Esophagus squamous epithelium (tissue), 5 donors: ENCODE measurements around the gene KRTAP9-4. TPM values are rescaled to one million over a fixed set of nuclear protein-coding genes. Genes with fewer than 3 reads are reported as not detected.

Experiments used
- DNase-seq: peaks from one replicate; lab custom pipeline; 2025; lab: John Stamatoyannopoulos, UW
- H3K27ac ChIP-seq, 4 donors: fragments of 200-600 bp; sonication (generic); one replicate each; pipeline ENCODE4 v1.5.1; 2016 to 2019; ENCODE audit warnings: mild to moderate bottlenecking in 1 of 4
- H3K27me3 ChIP-seq, 4 donors: fragments of 200-600 bp; sonication (generic); 1 replicate in 3 of 4; 2 replicates in 1 of 4; pipeline versions ENCODE4 v1.5.1 to v1.6.0; 2017 to 2021; ENCODE audit warnings: antibody characterized with exemption in 1 of 4
- H3K36me3 ChIP-seq, 3 donors: fragments of 200-600 bp; sonication (generic); one replicate each; pipeline ENCODE4 v1.5.1; 2016 to 2019
- H3K4me1 ChIP-seq, 3 donors: fragments of 200-600 bp; sonication (generic); one replicate each; pipeline ENCODE4 v1.5.1; 2017 to 2019
- H3K4me3 ChIP-seq, 4 donors: fragments of 200-600 bp; sonication (generic); 1 replicate in 3 of 4; 2 replicates in 1 of 4; pipeline ENCODE4 v1.5.1; 2016 to 2019; ENCODE audit warnings: mild to moderate bottlenecking in 2 of 4, moderate library complexity in 1 of 4
- H3K9me3 ChIP-seq, 3 donors: fragments of 200-600 bp; sonication (generic); one replicate each; pipeline ENCODE4 v1.5.1; 2016 to 2019
- POLR2A ChIP-seq, 4 donors: fragments of 450-650 bp; IDR thresholded peaks; one replicate each; pipeline ENCODE4 v1.6.1; 2017; ENCODE audit warnings: antibody characterized with exemption in 4 of 4, mild to moderate bottlenecking in 4 of 4, moderate library complexity in 3 of 4
- WGBS, 2 donors: methylation state at CpG; one replicate each; pipeline ENCODE4 v1.1.5; 2018; 5-methylcytosine and 5-hydroxymethylcytosine counted together
- intact Hi-C: fragments of 100-400 bp; cut with DNase I; formaldehyde crosslinking; loops from one replicate; pipeline ENCODE4 v1.15.0; 2022
- total RNA-seq, 4 donors: library from RNA; depleted of rRNA; stranded (reverse); fragments of >200 nt; gene quantifications; one replicate each; pipeline ENCODE4 v1.1.0, GENCODE V29; 2016
- TF ChIP-seq, protein P1 (sequence below), 6 experiments: fragments of 450-650 bp in 4 of 6; fragments of 200-600 bp in 2 of 6; sonication (generic) in 2 of 6; IDR thresholded peaks; one replicate each; pipeline ENCODE4 v1.5.1; 2016 to 2019; ENCODE audit warnings: antibody characterized with exemption in 6 of 6, mild to moderate bottlenecking in 4 of 6, moderate library complexity in 4 of 6
- donor health status: DM: yes; HTN: yes; CAD: no.

Gene KRTAP9-4
- total RNA-seq, 4 donors from 2014 or later = not detected

DNA sequence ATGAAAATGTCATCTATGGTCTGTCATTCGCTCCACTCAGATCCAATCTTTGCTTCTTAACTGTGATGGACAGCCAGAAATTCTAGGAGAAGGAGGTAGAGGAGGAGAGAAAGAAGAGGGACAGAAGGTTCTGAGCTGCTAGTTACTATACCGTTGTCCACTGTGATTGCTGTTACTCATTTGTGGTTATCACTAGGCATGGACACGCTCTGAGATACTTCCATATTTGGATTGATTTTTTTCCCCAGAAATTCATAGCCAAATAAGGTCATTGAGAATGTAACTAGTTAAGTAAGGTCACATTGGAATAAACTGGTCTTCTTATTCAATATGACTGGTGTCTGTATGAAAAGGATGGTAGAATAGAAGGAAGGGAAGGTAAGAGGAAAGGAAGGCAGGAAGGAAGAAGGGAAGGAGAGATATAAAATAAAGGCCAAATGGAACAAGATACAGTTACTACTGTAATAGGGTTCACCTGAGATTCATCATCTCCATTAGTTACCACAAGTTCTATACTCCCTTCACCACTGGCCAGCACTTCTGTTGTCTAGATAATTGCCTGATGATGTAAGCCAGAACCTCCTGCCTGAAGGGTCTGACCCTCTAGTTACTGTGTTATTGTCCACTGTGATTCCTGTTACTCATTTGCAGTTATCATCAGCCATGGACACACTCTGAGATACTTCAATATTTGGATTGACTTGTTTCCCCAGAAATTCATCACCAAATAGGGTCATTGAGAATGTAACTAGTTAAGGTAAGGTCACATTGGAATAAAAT, 28.9 kb downstream of the KRTAP9-4 start:
- WGBS, 2 donors = 78 to 83% methylated on average over 3 of the region's 3 CpGs
- intact Hi-C loops = no loop called here
- peaks cover 0 to 10% (median 0%) of the 10 kb centered on the region in 4 donors for H3K27me3 ChIP-seq
- no peak overlapping the region for H3K4me3 ChIP-seq
- H3K36me3 ChIP-seq = no peaks in the 10 kb centered on the region
- no peaks in the 10 kb centered on the region for H3K4me1 ChIP-seq
- no peak overlapping the region for H3K27ac ChIP-seq
- TF ChIP-seq, protein P1, sequence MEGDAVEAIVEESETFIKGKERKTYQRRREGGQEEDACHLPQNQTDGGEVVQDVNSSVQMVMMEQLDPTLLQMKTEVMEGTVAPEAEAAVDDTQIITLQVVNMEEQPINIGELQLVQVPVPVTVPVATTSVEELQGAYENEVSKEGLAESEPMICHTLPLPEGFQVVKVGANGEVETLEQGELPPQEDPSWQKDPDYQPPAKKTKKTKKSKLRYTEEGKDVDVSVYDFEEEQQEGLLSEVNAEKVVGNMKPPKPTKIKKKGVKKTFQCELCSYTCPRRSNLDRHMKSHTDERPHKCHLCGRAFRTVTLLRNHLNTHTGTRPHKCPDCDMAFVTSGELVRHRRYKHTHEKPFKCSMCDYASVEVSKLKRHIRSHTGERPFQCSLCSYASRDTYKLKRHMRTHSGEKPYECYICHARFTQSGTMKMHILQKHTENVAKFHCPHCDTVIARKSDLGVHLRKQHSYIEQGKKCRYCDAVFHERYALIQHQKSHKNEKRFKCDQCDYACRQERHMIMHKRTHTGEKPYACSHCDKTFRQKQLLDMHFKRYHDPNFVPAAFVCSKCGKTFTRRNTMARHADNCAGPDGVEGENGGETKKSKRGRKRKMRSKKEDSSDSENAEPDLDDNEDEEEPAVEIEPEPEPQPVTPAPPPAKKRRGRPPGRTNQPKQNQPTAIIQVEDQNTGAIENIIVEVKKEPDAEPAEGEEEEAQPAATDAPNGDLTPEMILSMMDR (IDR thresholded peaks at IDR 0.05) = no peak
- TF ChIP-seq POLR2A (IDR thresholded peaks at IDR 0.05) = no peak
- H3K9me3 ChIP-seq = no peaks in the 10 kb centered on the region
- no peak for DNase-seq

DNA sequence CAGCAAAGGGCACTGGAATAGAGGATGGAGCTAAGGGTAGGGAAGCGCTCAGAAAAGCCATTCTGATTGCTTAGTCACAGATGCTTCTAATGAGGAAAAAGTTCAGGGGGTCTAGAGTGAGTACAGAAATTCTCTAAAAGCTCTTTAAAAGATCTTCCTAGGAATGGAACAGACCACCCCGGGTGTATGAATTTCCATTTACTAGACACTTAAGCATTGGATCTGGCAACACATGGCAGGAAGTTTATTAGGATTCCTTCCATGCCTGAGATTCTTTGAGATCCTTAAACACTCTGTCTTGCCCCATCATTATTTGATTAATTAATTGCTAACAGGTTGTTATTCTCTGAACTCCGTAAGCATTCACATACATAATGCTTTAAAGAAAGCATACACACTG, 34.6 kb downstream of the KRTAP9-4 start:
- Histone ChIP-seq H3K4me3 (no peak overlapping the region), H3K27me3 (peaks cover 0 to 5% (median 0%) of the 10 kb centered on the region in 4 donors), H3K27ac (no peak overlapping the region), H3K9me3 (no peaks in the 10 kb centered on the region), H3K4me1 (no peaks in the 10 kb centered on the region), H3K36me3 (no peaks in the 10 kb centered on the region)
- WGBS, 2 donors = 40 to 47% methylated on average over 3 of the region's 3 CpGs
- TF ChIP-seq, protein P1 (IDR thresholded peaks at IDR 0.05) = no peak
- TF ChIP-seq POLR2A (IDR thresholded peaks at IDR 0.05) = no peak
- intact Hi-C loops = no loop called here
- DNase-seq = no peak

GRCh38 chr17:41284546-41284945, 35.1 kb downstream of the KRTAP9-4 start:
- 37 to 41% methylated on average over 2 of the region's 2 CpGs for WGBS, 2 donors
- no peak for TF ChIP-seq POLR2A (IDR thresholded peaks at IDR 0.05)
- H3K4me1 ChIP-seq = no peaks in the 10 kb centered on the region
- DNase-seq = no peak
- H3K27ac ChIP-seq = no peak overlapping the region
- intact Hi-C loops = no loop called here
- no peaks in the 10 kb centered on the region for H3K9me3 ChIP-seq
- H3K36me3 ChIP-seq = no peaks in the 10 kb centered on the region
- no peak overlapping the region for H3K4me3 ChIP-seq
- H3K27me3 ChIP-seq = peaks cover 0 to 6% (median 0%) of the 10 kb centered on the region in 4 donors

DNA sequence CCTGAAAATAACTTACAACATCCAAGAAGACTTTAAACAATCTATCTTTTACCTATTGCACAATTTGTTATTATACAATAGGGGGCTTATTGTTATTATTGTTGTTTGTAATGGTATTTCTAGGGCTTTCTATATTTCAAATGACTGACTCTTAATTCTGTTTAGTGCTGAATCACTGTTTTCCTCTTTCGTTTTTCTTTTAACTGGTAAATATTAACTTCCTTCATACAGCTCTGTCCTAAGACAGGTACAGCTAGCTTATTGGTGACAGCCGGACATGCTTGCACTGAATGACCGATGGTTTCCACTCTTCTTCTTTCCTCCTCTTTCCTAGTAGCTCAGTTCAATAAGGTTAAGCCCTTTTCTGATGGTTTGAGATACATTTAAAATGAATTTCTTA, 37.6 kb downstream of the KRTAP9-4 start:
- TF ChIP-seq, protein P1 (IDR thresholded peaks at IDR 0.05) = no peak
- TF ChIP-seq POLR2A (IDR thresholded peaks at IDR 0.05) = no peak

GRCh38 chr17:41294016-41294415, 44.5 kb downstream of the KRTAP9-4 start:
- peaks cover 0 to 22% (median 0%) of the 10 kb centered on the region in 3 donors for H3K4me1 ChIP-seq
- no peak for TF ChIP-seq POLR2A (IDR thresholded peaks at IDR 0.05)
- TF ChIP-seq, protein P1 (IDR thresholded peaks at IDR 0.05) = no peak
- intact Hi-C loops = no loop called here
- DNase-seq = no peak
- no peak overlapping the region for H3K4me3 ChIP-seq
- WGBS, 2 donors = 57 to 88% methylated on average over 1 of the region's 1 CpG
- H3K36me3 ChIP-seq = no peaks in the 10 kb centered on the region
- no peak overlapping the region for H3K27ac ChIP-seq
- peaks cover 0 to 5% (median 0%) of the 10 kb centered on the region in 4 donors for H3K27me3 ChIP-seq
- H3K9me3 ChIP-seq = no peaks in the 10 kb centered on the region

More for the DNA sequence above, 37.6 kb downstream of the KRTAP9-4 start:
- no peak overlapping the region for H3K4me3 ChIP-seq
- no peak for DNase-seq
- intact Hi-C loops = no loop called here
- H3K36me3 ChIP-seq = no peaks in the 10 kb centered on the region
- no peak overlapping the region for H3K27ac ChIP-seq
- H3K27me3 ChIP-seq = peaks cover 0 to 5% (median 0%) of the 10 kb centered on the region in 4 donors
- peaks cover 0 to 14% (median 0%) of the 10 kb centered on the region in 3 donors for H3K4me1 ChIP-seq
- 73 to 83% methylated on average over 3 of the region's 3 CpGs for WGBS, 2 donors
- H3K9me3 ChIP-seq = no peaks in the 10 kb centered on the region
